Panc1 (cell line): ENCODE measurements around the gene PIP5K1C. TPM values are rescaled to one million over a fixed set of nuclear protein-coding genes. Genes with fewer than 3 reads are reported as not detected.

Source experiments
- ATAC-seq: fragments of 200-7000 bp; cut with Tn5 transposase; 2 replicates; pipeline ENCODE4 v1.9.1; 2020; ENCODE audit warnings: mild to moderate bottlenecking, moderate library complexity
- BruUV-seq: library from RNA; stranded (reverse); fragments of 400-500 nt; replicated peaks from 2 replicates; lab custom pipeline; 2021; lab: Mats Ljungman, UMichigan
- CTCF ChIA-PET: fragments of 300-600 bp; sonication (Branson Sonifier 250); formaldehyde crosslinking; loops from one replicate; lab custom pipeline; 2022; ENCODE audit warnings: antibody characterized with exemption; lab: Charles Lee
- POLR2A ChIA-PET: fragments of 300-600 bp; sonication (Branson Sonifier 250); formaldehyde crosslinking; loops from one replicate; lab custom pipeline; 2022; ENCODE audit warnings: antibody characterized with exemption; lab: Charles Lee
- DNase-seq: peaks from one replicate; pipeline ENCODE4 v3.0.0-alpha.2; 2010; ENCODE audit warnings: low read depth, low spot score
- H3K27ac ChIP-seq: 2 replicates; pipeline ENCODE4 v1.5.1; 2011; ENCODE audit warnings: mild to moderate bottlenecking, low read length, inconsistent platforms
- H3K27me3 ChIP-seq: fragments of 200-500 bp; sonication (Bioruptor generic); 2 replicates; pipeline ENCODE4 v1.6.0; 2014; ENCODE audit warnings: low read length, inconsistent platforms; ENCODE audit not compliant: control insufficient read depth, insufficient read depth
- H3K36me3 ChIP-seq: fragments of 200-500 bp; sonication (Bioruptor generic); 2 replicates; pipeline ENCODE4 v1.5.1; 2014; ENCODE audit warnings: inconsistent platforms, mild to moderate bottlenecking, low read length, moderate library complexity; ENCODE audit not compliant: control insufficient read depth, insufficient read depth
- H3K4me1 ChIP-seq: 2 replicates; pipeline ENCODE4 v1.5.1; 2011; ENCODE audit warnings: inconsistent platforms, mild to moderate bottlenecking, low read length, moderate library complexity; ENCODE audit not compliant: control insufficient read depth, insufficient read depth
- H3K4me3 ChIP-seq, 2 experiments: 2 replicates each; pipeline ENCODE4 v1.5.1; 2011 to 2012; ENCODE audit warnings: low read depth in 2 of 2, low read length in 2 of 2, mild to moderate bottlenecking in 2 of 2, inconsistent platforms in 1 of 2, moderate library complexity in 1 of 2
- H3K9me3 ChIP-seq: fragments of 200-500 bp; sonication (Bioruptor generic); 2 replicates; pipeline ENCODE4 v1.5.1; 2014; ENCODE audit warnings: low read depth, mild to moderate bottlenecking, inconsistent platforms, low read length, moderate library complexity; ENCODE audit not compliant: control insufficient read depth, insufficient read depth
- POLR2AphosphoS5 ChIP-seq: IDR thresholded peaks from 2 replicates; pipeline ENCODE4 v1.6.1; 2012; ENCODE audit warnings: mild to moderate bottlenecking, low read depth, low read length, moderate library complexity
- REST ChIP-seq, 2 experiments: IDR thresholded peaks; 2 replicates each; pipeline ENCODE4 v1.6.1; 2011 to 2012; ENCODE audit warnings: low read depth in 2 of 2, control low read depth in 1 of 2, low read length in 1 of 2, mild to moderate bottlenecking in 1 of 2, moderate library complexity in 1 of 2; ENCODE audit not compliant: insufficient read depth in 1 of 2
- SIN3A ChIP-seq: IDR thresholded peaks from 2 replicates; pipeline ENCODE4 v1.6.1; 2012; ENCODE audit warnings: low read depth, mild to moderate bottlenecking, low read length, moderate library complexity, borderline replicate concordance; ENCODE audit not compliant: insufficient read depth
- TCF7L2 ChIP-seq: IDR thresholded peaks from 2 replicates; pipeline ENCODE4 v1.6.1; 2011; ENCODE audit warnings: mild to moderate bottlenecking, low read depth, low read length, inconsistent platforms
- in situ Hi-C: cut with HindIII; loops from 2 replicates; pipeline ENCODE4 v1.10.0; 2016; ENCODE audit warnings: low sequenced_read_pairs, low pct_unique_long_range_greater_than_20kb
- intact Hi-C: fragments of 100-400 bp; cut with micrococcal nuclease; formaldehyde crosslinking; loops from one replicate; pipeline ENCODE4 v1.10.0; 2022; ENCODE audit not compliant: unreplicated experiment
- total RNA-seq: library from RNA; stranded (reverse); gene quantifications from one replicate; pipeline ENCODE4 v1.2.1, GENCODE V29; 2021; ENCODE audit not compliant: unreplicated experiment
- TF ChIP-seq, protein P1 (sequence below): fragments of 450-650 bp; IDR thresholded peaks from 2 replicates; pipeline ENCODE4 v1.5.1; 2017; ENCODE audit warnings: mild to moderate bottlenecking

The PIP5K1C gene
- total RNA-seq, 1 experiment from 2014 or later: 30.6 TPM

- in situ Hi-C loops (no loop called here), intact Hi-C loops (no loop called here)
- no TSS peak for BruUV-seq
- peak; percentile 14 for ATAC-seq
- no peaks in the 10 kb centered on the region for H3K27me3 ChIP-seq
- ChIA-PET POLR2A (no interaction called here), CTCF (interaction anchor here (0.6 to 1.3 kb wide), 4 partner anchors 10 to 287 kb away, joined by 3 to 4 read pairs (median 4); no protein-coding TSS in a partner anchor)
- peak overlapping the region; percentile 67 for H3K27ac ChIP-seq
- no peak for TF ChIP-seq REST (IDR thresholded peaks at IDR 0.05; ENCODE audit: insufficient read depth in 1 of 2, low read depth in 2 of 2, low read length in 1 of 2)
- no peak for TF ChIP-seq TCF7L2
- no peak for TF ChIP-seq SIN3A
- TF ChIP-seq, protein P1, sequence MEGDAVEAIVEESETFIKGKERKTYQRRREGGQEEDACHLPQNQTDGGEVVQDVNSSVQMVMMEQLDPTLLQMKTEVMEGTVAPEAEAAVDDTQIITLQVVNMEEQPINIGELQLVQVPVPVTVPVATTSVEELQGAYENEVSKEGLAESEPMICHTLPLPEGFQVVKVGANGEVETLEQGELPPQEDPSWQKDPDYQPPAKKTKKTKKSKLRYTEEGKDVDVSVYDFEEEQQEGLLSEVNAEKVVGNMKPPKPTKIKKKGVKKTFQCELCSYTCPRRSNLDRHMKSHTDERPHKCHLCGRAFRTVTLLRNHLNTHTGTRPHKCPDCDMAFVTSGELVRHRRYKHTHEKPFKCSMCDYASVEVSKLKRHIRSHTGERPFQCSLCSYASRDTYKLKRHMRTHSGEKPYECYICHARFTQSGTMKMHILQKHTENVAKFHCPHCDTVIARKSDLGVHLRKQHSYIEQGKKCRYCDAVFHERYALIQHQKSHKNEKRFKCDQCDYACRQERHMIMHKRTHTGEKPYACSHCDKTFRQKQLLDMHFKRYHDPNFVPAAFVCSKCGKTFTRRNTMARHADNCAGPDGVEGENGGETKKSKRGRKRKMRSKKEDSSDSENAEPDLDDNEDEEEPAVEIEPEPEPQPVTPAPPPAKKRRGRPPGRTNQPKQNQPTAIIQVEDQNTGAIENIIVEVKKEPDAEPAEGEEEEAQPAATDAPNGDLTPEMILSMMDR: no peak
- TF ChIP-seq POLR2AphosphoS5: no peak
- no peaks in the 10 kb centered on the region for H3K9me3 ChIP-seq
- peak overlapping the region in 1 of 2 experiments; percentile 62; a peak in 2 of 4 replicates for H3K4me3 ChIP-seq
- no peaks in the 10 kb centered on the region for H3K36me3 ChIP-seq
- H3K4me1 ChIP-seq: peaks cover 36% of the 10 kb centered on the region
- no peak for DNase-seq
Observed at GRCh38 chr19:3608079-3608641, 92.1 kb downstream of the PIP5K1C start.

- Histone ChIP-seq H3K4me3 (peak overlapping the region; percentile 44 to 62), H3K4me1 (peaks cover 39% of the 10 kb centered on the region), H3K9me3 (no peaks in the 10 kb centered on the region), H3K36me3 (no peaks in the 10 kb centered on the region), H3K27me3 (no peaks in the 10 kb centered on the region), H3K27ac (peak overlapping the region; percentile 67)
- no peak for TF ChIP-seq TCF7L2
- TF ChIP-seq REST (IDR thresholded peaks at IDR 0.05; ENCODE audit: insufficient read depth in 1 of 2, low read depth in 2 of 2, low read length in 1 of 2): no peak
- ChIA-PET CTCF (interaction anchor here (0.6 to 1.3 kb wide), 2 partner anchors 11 to 47 kb away, joined by 3 read pairs; no protein-coding TSS in a partner anchor), POLR2A (no interaction called here)
- BruUV-seq: no TSS peak
- DNase-seq (no peak), ATAC-seq (peak; percentile 40)
- intact Hi-C loops: no loop called here
- in situ Hi-C loops: no loop called here
Observed at GRCh38 chr19:3607303-3608078, 92.8 kb downstream of the PIP5K1C start.
